COLO668 (cell line): ENCODE results near the gene TCEANC2.
"Not testable (repeated sequence)": the region's sequence is repeated elsewhere in the genome, so short reads cannot be mapped to it uniquely, and the experiment has no call there.

Source experiments
- DNase-seq: peaks from one replicate; lab custom pipeline; 2025; ENCODE audit not compliant: unreplicated experiment; lab: John Stamatoyannopoulos, UW

The TCEANC2 gene

GRCh38 chr1:54052934-54053744 lies at the start of gene TCEANC2, which contains the start of gene TMEM59:
Gene TCEANC2 (plus strand): TSS chr1:54053608. CDS start chr1:54054423, 815 bp downstream.
Gene TMEM59 (minus strand): TSS chr1:54053204. CDS start chr1:54053188, 16 bp downstream.
- DNase-seq: peak; percentile 100

DNA sequence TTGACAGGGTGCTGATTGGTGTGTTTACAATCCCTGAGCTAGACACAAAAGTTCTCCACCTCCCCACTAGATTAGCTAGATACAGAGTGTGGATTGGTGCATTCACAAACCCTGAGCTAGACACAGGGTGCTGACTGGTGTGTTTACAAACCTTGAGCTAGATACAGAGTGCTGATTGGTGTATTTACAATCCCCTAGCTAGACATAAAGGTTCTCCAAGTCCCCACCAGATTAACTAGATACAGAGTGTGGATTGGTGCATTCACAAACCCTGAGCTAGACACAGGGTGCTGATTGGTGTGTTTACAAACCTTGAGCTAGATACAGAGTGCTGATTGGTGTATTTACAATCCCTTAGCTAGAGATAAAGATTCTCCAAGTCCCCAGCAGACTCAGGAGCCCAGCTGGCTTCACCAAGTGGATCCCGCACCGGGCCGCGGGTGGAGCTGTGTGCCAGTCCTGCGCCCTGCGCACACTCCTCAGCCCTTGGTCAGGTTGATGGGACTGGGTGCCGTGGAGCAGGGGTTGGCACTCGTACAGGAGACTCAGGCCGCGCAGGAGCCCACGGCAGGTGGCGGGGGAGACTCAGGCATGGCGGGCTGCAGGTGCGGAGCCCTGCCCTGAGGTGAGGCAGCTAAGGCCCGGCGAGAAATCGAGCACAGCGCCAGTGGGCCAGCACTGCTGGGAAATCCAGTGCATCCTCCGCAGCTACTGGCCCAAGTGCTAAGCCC lies 49.5 kb upstream of the TCEANC2 start:
- DNase-seq: not testable (repeated sequence)

GRCh38 chr1:54004481-54005049 lies 48.8 kb upstream of the TCEANC2 start:
- DNase-seq: no peak

- DNase-seq: no peak
Measured at GRCh38 chr1:54006508-54006907, 46.9 kb upstream of the TCEANC2 start.

GRCh38 chr1:54007613-54008012 lies 45.8 kb upstream of the TCEANC2 start:
- no peak for DNase-seq

DNA sequence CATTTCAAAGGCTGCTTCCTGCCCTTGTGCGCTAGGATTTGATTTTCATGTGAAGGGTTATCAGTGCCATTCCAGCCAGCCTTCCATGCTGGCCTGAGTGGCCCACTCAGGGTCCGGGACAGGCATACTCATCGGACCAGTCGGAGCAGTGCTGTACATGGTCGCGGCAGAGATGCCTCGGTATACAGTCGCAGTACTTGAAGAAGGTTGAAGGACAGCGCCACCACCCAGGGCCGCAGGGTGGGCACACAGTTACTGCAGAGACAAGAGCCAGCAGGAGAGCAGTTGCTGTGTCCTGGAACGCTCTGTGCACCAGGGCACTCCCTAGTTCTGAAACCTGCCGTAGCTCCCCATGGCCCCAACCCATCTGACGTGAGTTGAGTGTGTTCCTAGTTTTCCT lies 44.5 kb upstream of the TCEANC2 start:
- DNase-seq: no peak

DNA sequence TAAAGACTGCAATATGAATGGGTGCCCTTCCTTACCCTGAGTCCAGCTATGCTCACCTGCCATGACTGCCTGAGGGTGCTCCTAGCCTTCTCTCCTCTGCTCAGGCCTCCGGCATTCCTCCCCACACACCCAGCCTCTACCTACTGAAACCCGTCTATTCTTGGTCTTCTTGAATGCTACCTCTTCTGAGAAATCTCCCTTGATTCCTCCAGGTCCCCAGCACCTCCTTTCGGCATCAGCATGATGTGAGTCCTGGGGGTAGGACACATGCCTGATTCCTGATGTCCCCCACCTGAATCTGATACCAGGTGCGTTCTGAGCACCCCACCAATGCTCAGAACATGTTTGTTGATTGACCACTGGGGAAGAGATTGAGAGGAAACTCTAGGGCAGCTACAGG lies 44.0 kb upstream of the TCEANC2 start:
- no peak for DNase-seq

DNA sequence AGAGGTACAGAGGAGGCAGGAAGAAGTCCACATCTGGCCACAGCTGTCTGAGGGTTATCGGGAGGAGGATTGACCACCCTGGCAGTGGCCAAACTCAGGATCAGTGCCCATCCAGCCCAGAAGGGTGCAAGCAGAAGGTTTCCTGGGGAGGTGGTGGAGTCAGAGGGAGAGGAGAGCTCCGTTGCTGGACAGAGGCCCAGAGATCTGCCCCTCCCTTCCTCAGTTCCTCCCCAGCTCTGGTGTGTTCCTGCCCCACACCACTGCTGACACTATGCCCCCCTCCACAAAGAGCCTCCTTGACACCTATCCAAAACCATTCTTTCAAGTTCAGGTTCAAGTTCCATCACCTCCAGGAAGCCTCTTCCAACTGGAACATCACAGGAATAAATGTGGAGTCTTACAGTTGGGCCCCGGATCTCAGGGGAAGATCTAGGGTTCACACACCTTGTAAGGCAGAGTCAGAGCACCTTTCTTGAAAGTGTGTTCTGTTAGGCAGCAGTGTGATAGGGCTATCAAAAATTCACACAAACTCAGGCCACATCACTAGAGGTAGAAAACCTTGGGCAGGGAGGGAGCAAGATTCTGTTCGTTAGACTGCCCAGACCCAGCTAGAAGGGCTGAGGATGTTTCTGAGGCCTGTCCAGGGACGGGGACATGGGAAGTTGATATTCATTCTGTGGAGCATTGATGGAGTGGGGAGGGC lies 42.8 kb upstream of the TCEANC2 start:
- no peak for DNase-seq

GRCh38 chr1:54011316-54012007 lies 41.9 kb upstream of the TCEANC2 start:
- no peak for DNase-seq

GRCh38 chr1:54012008-54012325 lies 41.4 kb upstream of the TCEANC2 start:
- no peak for DNase-seq

DNA sequence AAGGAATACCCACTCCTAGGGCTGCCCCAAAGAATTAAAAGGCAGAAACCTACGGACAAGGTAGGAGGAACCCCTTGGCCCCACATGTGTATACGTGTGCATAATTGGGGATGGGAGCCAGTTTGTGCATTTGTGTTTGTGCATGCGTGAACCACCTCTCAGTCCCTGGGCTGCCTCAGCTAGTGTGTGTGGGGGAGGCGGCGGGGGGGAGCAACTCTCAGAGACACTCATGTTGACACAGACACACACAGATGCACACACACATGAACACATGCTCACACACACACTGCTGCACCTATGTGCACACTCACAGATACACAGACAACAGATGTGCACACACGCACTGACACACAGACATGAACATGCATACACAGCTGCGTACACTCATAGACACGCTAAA lies 40.5 kb upstream of the TCEANC2 start:
- peak; percentile 55 for DNase-seq

DNA sequence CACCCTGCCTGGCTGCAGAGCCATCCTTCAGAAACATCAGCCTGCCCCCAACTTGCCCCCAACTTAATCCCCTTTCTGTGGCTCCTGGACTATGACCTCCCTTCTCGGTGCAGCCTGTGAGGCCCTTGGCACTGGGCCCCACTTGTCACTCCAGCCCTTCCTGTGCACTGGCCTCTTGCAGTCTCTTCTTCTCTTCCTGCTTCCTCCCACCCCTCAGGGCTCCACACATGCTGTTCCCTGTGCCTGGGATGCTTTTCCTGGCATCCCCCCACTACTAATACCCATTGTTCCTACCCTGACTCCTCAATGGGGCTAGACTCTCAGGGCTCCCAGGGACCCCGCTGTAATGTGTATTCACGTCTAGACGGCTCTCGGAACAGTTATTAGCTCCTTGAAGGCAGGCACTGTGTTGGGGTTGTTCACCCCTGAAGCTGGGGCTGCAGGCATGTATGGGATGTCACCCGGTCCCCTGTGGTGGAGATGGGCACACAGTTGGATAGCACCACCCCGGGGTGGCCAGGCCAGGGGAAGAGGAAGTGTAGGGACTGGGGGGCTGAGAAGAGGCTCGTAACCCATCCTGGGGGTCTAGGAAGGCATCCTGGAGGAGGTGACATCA lies 39.9 kb upstream of the TCEANC2 start:
- DNase-seq: peak; percentile 55

- peak; percentile 44 for DNase-seq
Measured at GRCh38 chr1:54014009-54014629, 39.3 kb upstream of the TCEANC2 start.

- peak; percentile 99 for DNase-seq
Measured at GRCh38 chr1:54016343-54017282, 36.8 kb upstream of the TCEANC2 start.

- peak; percentile 87 for DNase-seq
Measured at GRCh38 chr1:54017979-54018378, 35.4 kb upstream of the TCEANC2 start, which contains the start of gene LDLRAD1. Gene LDLRAD1 (minus strand): TSS chr1:54018186. CDS start chr1:54018112, 74 bp downstream.

- DNase-seq: no peak
Measured at GRCh38 chr1:54018635-54019034, 34.8 kb upstream of the TCEANC2 start.

GRCh38 chr1:54019562-54020176 lies 33.7 kb upstream of the TCEANC2 start:
- DNase-seq: not testable (repeated sequence)

DNA sequence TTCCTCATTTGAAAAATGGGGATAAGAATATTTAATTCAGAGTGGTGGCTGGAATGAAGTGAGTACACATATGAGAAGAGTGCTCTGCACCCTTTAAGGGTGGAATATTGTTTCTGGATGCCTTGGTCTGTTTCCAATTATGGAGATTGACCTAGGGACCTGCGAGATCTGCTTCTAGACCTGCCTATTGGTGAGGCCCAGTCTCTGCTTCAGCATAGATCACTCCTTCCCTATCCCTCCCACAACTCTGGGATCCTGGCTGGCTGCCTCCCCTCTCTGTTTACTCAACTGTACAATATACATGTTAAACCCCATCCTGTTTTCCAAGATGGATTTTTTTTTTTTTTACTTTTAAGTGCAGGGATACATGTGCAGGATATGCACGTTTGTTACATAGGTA lies 29.1 kb upstream of the TCEANC2 start:
- no peak for DNase-seq
